ENCODE measurements around the gene MAP2. TPM values are rescaled to one million over a fixed set of nuclear protein-coding genes. Genes with fewer than 3 reads are reported as not detected.

The MAP2 gene
- total and polyA plus RNA-seq, 2 of the 8 experiments (the other 6 are each of a cell fraction or from before 2014, with no cell fraction given) = 5.9 to 9.4 TPM

GRCh38 chr2:209757163-209757562 lies 333.3 kb downstream of the MAP2 start:
- no peak overlapping the region for H2BK15ac ChIP-seq (ENCODE audit: low read length)
- no peak overlapping the region for H4K5ac ChIP-seq (ENCODE audit: insufficient read length, low read depth, low read length)
- H3K18ac ChIP-seq (ENCODE audit: extremely low read depth, low read length) = no peak overlapping the region
- POLR2A ChIA-PET (ENCODE audit: partially characterized antibody) = no interaction called here
- H3K56ac ChIP-seq (replicated peaks; ENCODE audit: insufficient read length, low read depth, low read length) = no peak overlapping the region
- no peak overlapping the region for H3K4me2 ChIP-seq (ENCODE audit: insufficient read depth in 1 of 2, low read depth in 2 of 2, low read length in 2 of 2)
- peaks cover 0 to 5% of the 10 kb centered on the region in 2 experiments; a peak in 1 of 4 replicates for H3K9me3 ChIP-seq (ENCODE audit: insufficient read depth in 2 of 2, low read depth in 1 of 2, low read length in 1 of 2)
- no peak for FAIRE-seq
- no peak overlapping the region for H2AFZ ChIP-seq (ENCODE audit: low read length)
- no peaks in the 10 kb centered on the region for H3K79me1 ChIP-seq (ENCODE audit: low read depth, low read length)
- no peak overlapping the region for H3K4me3 ChIP-seq (ENCODE audit: extremely low read depth in 1 of 4, insufficient read depth in 2 of 4, low read depth in 3 of 4, low read length in 4 of 4)
- peaks cover 0 to 1% of the 10 kb centered on the region in 2 experiments for H4K20me1 ChIP-seq (replicated peaks in 1 of 2; ENCODE audit: control insufficient read depth in 1 of 2, insufficient read depth in 2 of 2, low read length in 2 of 2)
- no peak overlapping the region for H3K27ac ChIP-seq (ENCODE audit: low read depth, low read length)
- H4K8ac ChIP-seq (ENCODE audit: extremely low read depth, insufficient read depth, low read length) = no peak overlapping the region
- no peak overlapping the region for H2BK120ac ChIP-seq (replicated peaks; ENCODE audit: low read depth, low read length)
- H4K91ac ChIP-seq (replicated peaks; ENCODE audit: insufficient read length, low read length) = no peak overlapping the region
- H3K4me1 ChIP-seq (replicated peaks in 1 of 4; ENCODE audit: control insufficient read depth in 3 of 4, insufficient read depth in 4 of 4, low read length in 3 of 4) = no peaks in the 10 kb centered on the region; a peak in 2 of 7 replicates
- CTCF ChIA-PET (ENCODE audit: partially characterized antibody) = interaction anchor here (0.6 to 1.0 kb wide), 3 partner anchors 22 to 423 kb away, joined by 3 read pairs; no protein-coding TSS in a partner anchor
- no peak overlapping the region for H2BK20ac ChIP-seq (ENCODE audit: low read length)
- no peak overlapping the region for H3K4ac ChIP-seq (replicated peaks; ENCODE audit: insufficient read length, low read depth, low read length)
- no peaks in the 10 kb centered on the region for H3K79me2 ChIP-seq (ENCODE audit: control insufficient read depth in 1 of 2, insufficient read depth in 2 of 2, low read length in 2 of 2)
- no peaks in the 10 kb centered on the region for H3K36me3 ChIP-seq (ENCODE audit: control insufficient read depth in 2 of 4, insufficient read depth in 4 of 4, low read length in 3 of 4)
- H3K23me2 ChIP-seq (ENCODE audit: low read depth, low read length) = no peaks in the 10 kb centered on the region
- H2BK5ac ChIP-seq (ENCODE audit: low read depth, low read length) = no peak overlapping the region
- no peak for DNase-seq (ENCODE audit: low read depth in 1 of 2, low spot score in 2 of 2)
- no peak overlapping the region for H3K14ac ChIP-seq (ENCODE audit: insufficient read length)
- H2BK12ac ChIP-seq (ENCODE audit: low read depth, low read length) = no peak overlapping the region
- H3K23ac ChIP-seq (ENCODE audit: insufficient read length) = no peak overlapping the region
- no peak overlapping the region for H2AK5ac ChIP-seq (ENCODE audit: low read depth, low read length)
- H3K27me3 ChIP-seq (replicated peaks in 1 of 4; ENCODE audit: control insufficient read depth in 3 of 4, extremely low read depth in 1 of 4, insufficient read depth in 3 of 4, low read length in 3 of 4) = peaks cover 54 to 98% (median 83%) of the 10 kb centered on the region in 4 experiments
- no peak overlapping the region for H3K9ac ChIP-seq (replicated peaks in 1 of 4; ENCODE audit: extremely low read depth in 1 of 4, low read depth in 3 of 4, low read length in 3 of 4)
- TF ChIP-seq MAFK (IDR thresholded peaks at IDR 0.05; ENCODE audit: low read depth, low read length) = no peak
- TF ChIP-seq POLR2AphosphoS5 (IDR thresholded peaks at IDR 0.05; ENCODE audit: low read depth, low read length) = 0 out of 2 replicates have a peak, but pooled peaks have one; percentile 17
- TF ChIP-seq RAD21 (IDR thresholded peaks at IDR 0.05 in 1 of 2, conservative IDR thresholded peaks at IDR 0.05 in 1 of 2; ENCODE audit: low read depth in 2 of 2, low read length in 2 of 2) = no peak

All from H1 (cell line).